ENCODE measurements around the gene GOT2.

DNA sequence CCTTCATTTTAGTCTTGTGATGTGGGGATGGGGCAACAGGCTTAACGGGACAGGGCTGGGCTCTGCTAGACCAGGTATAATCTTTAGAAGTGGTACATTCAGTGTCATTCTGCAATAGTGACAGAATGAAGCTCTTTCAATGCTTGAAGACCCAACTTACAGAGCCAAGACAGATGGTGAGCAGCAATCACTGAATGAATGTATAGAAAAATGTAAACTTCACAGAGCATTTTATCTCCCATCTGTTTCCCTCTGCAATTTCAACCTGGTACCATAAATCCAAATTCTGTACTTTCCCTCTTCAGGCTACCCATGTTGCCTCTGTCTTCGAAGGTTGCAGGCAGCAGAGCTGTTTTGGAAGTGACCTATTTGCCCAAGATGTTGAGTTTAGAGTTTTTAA lies 33.5 kb upstream of the GOT2 start:
- TF ChIP-seq, protein P1, sequence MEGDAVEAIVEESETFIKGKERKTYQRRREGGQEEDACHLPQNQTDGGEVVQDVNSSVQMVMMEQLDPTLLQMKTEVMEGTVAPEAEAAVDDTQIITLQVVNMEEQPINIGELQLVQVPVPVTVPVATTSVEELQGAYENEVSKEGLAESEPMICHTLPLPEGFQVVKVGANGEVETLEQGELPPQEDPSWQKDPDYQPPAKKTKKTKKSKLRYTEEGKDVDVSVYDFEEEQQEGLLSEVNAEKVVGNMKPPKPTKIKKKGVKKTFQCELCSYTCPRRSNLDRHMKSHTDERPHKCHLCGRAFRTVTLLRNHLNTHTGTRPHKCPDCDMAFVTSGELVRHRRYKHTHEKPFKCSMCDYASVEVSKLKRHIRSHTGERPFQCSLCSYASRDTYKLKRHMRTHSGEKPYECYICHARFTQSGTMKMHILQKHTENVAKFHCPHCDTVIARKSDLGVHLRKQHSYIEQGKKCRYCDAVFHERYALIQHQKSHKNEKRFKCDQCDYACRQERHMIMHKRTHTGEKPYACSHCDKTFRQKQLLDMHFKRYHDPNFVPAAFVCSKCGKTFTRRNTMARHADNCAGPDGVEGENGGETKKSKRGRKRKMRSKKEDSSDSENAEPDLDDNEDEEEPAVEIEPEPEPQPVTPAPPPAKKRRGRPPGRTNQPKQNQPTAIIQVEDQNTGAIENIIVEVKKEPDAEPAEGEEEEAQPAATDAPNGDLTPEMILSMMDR (IDR thresholded peaks at IDR 0.05; ENCODE audit: borderline replicate concordance, extremely low read depth, low read length, poor library complexity, severe bottlenecking) = no peak
- no peak for TF ChIP-seq EZH2 (IDR thresholded peaks at IDR 0.05; ENCODE audit: borderline replicate concordance, low read depth, low read length, severe bottlenecking)

Data from DND-41 (cell line).